AG09309 (cell line): ENCODE measurements around the gene SMPD3.

ENCODE experiments used
- DNase-seq: peaks from one replicate; pipeline ENCODE4 v3.0.0-alpha.2; 2010; ENCODE audit warnings: low read depth
- H3K4me3 ChIP-seq: 2 replicates; pipeline ENCODE4 v1.5.1; 2011; ENCODE audit warnings: mild to moderate bottlenecking, low read depth, low read length, moderate library complexity; ENCODE audit not compliant: control insufficient read depth
- TF ChIP-seq, protein P1 (sequence below): IDR thresholded peaks from 2 replicates; pipeline ENCODE4 v1.5.1; 2011; ENCODE audit warnings: mild to moderate bottlenecking, low read depth, low read length, inconsistent platforms; ENCODE audit not compliant: insufficient read depth, control insufficient read depth; ENCODE audit errors: missing control alignments

Gene SMPD3

DNA sequence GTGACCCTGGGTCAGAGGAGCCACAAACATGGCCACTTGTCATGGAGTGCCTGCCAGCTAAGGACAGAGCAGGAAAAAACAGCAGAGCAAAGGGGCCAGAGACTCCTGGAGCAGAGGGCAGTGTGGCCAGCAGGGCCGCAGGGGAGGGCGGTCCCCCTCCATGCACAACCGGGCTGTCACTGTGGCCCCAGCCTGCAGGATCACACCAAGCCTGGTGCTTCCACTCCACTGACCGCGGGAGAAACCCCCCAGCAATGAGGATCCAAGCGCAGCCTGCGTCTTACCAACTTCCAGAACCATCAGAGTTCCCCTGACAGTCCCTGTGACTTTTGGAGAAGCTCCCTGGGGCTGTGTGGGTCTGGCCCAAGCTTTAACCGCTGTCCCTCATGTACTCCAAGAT lies 75.5 kb downstream of the SMPD3 start:
- TF ChIP-seq, protein P1, sequence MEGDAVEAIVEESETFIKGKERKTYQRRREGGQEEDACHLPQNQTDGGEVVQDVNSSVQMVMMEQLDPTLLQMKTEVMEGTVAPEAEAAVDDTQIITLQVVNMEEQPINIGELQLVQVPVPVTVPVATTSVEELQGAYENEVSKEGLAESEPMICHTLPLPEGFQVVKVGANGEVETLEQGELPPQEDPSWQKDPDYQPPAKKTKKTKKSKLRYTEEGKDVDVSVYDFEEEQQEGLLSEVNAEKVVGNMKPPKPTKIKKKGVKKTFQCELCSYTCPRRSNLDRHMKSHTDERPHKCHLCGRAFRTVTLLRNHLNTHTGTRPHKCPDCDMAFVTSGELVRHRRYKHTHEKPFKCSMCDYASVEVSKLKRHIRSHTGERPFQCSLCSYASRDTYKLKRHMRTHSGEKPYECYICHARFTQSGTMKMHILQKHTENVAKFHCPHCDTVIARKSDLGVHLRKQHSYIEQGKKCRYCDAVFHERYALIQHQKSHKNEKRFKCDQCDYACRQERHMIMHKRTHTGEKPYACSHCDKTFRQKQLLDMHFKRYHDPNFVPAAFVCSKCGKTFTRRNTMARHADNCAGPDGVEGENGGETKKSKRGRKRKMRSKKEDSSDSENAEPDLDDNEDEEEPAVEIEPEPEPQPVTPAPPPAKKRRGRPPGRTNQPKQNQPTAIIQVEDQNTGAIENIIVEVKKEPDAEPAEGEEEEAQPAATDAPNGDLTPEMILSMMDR: no peak
- H3K4me3 ChIP-seq: no peak overlapping the region
- no peak for DNase-seq

DNA sequence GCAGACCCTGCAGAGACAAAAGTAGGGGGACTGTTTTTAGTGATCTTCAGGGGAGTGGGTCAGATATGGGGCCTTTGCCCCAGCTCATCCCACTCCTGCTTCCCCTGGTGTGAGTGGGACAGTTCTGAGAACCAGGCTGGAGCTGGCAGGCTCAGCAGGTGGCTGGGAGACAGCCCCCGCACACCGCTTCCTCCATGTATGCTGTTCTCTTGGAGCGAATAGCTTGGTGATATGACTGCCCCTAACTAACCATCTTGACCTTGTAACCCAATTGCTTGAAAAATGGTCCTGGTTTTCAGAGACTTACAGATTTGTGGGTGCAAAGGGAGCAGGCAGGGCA lies 76.0 kb downstream of the SMPD3 start:
- DNase-seq: no peak
- TF ChIP-seq, protein P1: no peak
- no peak overlapping the region for H3K4me3 ChIP-seq

DNA sequence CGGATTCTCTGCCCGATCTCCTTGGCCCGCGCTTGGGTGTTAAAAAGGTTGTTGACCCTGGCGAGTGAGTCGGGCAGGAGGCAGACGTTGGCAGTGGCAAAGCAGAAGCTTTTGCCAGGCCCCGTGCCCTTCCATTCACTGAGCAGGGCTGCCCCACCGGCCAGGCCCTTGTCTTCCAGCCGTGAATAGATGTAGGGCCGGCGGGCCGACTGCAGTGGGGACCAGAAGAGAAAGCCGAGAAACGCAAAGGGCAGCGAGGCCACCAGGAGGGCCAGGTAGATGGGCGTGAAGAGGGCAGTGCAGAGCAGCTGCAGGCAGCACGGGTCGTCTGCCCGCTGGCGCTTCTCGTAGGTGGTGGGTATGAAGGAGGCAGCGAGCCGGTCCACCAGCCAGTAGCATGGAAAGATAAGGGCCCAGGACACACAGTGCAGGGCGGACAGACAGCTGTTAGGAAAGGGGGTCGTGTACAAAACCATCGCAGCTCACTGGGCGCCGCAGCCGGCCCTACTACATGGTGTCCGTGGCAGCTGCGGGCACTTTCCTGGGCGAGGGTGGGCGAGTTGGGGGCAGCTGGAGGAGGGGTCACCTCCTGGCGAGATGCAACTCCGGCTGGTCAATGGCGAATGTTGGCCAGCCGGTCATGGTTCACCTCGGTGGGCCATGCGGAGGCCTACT lies 76.5 kb downstream of the SMPD3 start:
- TF ChIP-seq, protein P1: no peak
- DNase-seq: no peak
- H3K4me3 ChIP-seq: no peak overlapping the region

DNA sequence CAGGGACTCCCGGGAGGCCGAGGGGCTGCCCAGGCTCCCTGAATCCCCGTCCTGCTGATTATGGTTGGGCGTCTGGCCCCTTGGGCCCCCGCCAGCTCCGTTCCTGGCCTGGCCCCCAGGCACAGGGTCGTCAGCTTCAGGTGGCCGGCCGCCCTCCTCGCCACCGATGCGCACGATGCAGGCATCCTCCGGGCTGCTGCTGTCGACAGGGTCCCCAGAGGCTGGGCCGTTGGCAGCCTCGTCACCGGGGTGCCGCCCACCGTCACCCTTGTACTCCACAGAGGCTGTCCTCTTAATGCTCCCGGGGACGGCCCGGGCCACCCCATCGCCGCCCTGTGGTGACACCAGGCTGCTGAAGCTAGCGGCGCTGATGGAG lies 77.0 kb downstream of the SMPD3 start:
- TF ChIP-seq, protein P1: no peak
- no peak overlapping the region for H3K4me3 ChIP-seq
- no peak for DNase-seq

- TF ChIP-seq, protein P1: no peak
- no peak overlapping the region for H3K4me3 ChIP-seq
- no peak for DNase-seq
Observed at GRCh38 chr16:68370581-68371275, 77.6 kb downstream of the SMPD3 start.

GRCh38 chr16:68369697-68370580 lies 78.4 kb downstream of the SMPD3 start:
- H3K4me3 ChIP-seq: no peak overlapping the region
- DNase-seq: no peak
- TF ChIP-seq, protein P1: no peak
